A549 (cell line): ENCODE measurements around the gene WDR48. TPM values are rescaled to one million over a fixed set of nuclear protein-coding genes. Genes with fewer than 3 reads are reported as not detected.

Experiments
- ATAC-seq, 2 experiments: fragments of 200-7000 bp in 1 of 2; fragments of >200 bp in 1 of 2; cut with Nextera tagmentation in 1 of 2; cut with Tn5 transposase in 1 of 2; 3 replicates each; pipeline versions ENCODE4 v1.8.0 to v1.9.1; 2018 to 2020; ENCODE audit warnings: mild to moderate bottlenecking in 1 of 2, moderate library complexity in 1 of 2
- CTCF ChIA-PET: fragments of 300-600 bp; sonication (Branson Sonifier 250); formaldehyde crosslinking; extraction: SDS; loops from one replicate; lab custom pipeline; 2021; ENCODE audit warnings: antibody characterized with exemption, inconsistent platforms; lab: Yijun Ruan, JAX
- POLR2A ChIA-PET: fragments of 350-600 bp; formaldehyde crosslinking; extraction: SDS; loops from one replicate; lab custom pipeline; 2021; ENCODE audit warnings: antibody characterized with exemption, inconsistent platforms; lab: Yijun Ruan, JAX
- DNase-seq, 2 experiments: peaks; one replicate each; pipeline versions ENCODE4 v3.0.0 to v3.0.0-alpha.2; 2011 to 2016; ENCODE audit warnings: low read depth in 1 of 2, low spot score in 1 of 2
- FAIRE-seq: peaks from 2 replicates; lab custom pipeline; 2011; peaks lifted over from hg19 to GRCh38; lab: Jason Lieb, UNC
- H3K27ac ChIP-seq, 2 experiments: fragments of >200 bp; sonication (Bioruptor Twin); formaldehyde crosslinking; 3 replicates each; pipeline ENCODE4 v1.5.1; 2016 to 2017
- H3K4me1 ChIP-seq: fragments of >200 bp; sonication (Bioruptor Twin); formaldehyde crosslinking; 3 replicates; pipeline ENCODE4 v1.6.1; 2016
- H3K4me2 ChIP-seq: fragments of >200 bp; sonication (Bioruptor Twin); formaldehyde crosslinking; 3 replicates; pipeline ENCODE4 v1.6.1; 2016
- H3K4me3 ChIP-seq: fragments of >200 bp; sonication (Bioruptor Twin); formaldehyde crosslinking; 3 replicates; pipeline ENCODE4 v1.5.1; 2016
- H3K9me3 ChIP-seq: fragments of >200 bp; sonication (Bioruptor Twin); formaldehyde crosslinking; 3 replicates; pipeline ENCODE4 v1.6.1; 2016
- CBX2 ChIP-seq: fragments of 200-600 bp; sonication (generic); IDR thresholded peaks from 2 replicates; pipeline ENCODE4 v1.6.1; 2016; ENCODE audit warnings: low read depth, mild to moderate bottlenecking, borderline replicate concordance
- CBX8 ChIP-seq: fragments of 200-600 bp; sonication (generic); IDR thresholded peaks from 2 replicates; pipeline ENCODE4 v1.6.1; 2016
- CEBPB ChIP-seq, 2 experiments: fragments of >200 bp in 1 of 2; sonication (Bioruptor Twin) in 1 of 2; formaldehyde crosslinking in 1 of 2; IDR thresholded peaks; 2 replicates each; pipeline ENCODE4 v1.6.1; 2012 to 2016
- EHF ChIP-seq: fragments of 250-450 bp; sonication (Bioruptor Pico); IDR thresholded peaks from 2 replicates; pipeline ENCODE4 v1.5.0; 2020; ENCODE audit warnings: mild to moderate bottlenecking
- HDAC2 ChIP-seq: fragments of 200-600 bp; sonication (generic); IDR thresholded peaks from 2 replicates; pipeline ENCODE4 v1.6.1; 2016
- HEYL ChIP-seq: fragments of 250-450 bp; sonication (Bioruptor Pico); IDR thresholded peaks from 2 replicates; pipeline ENCODE4 v1.8.0; 2021; ENCODE audit warnings: mild to moderate bottlenecking, moderate library complexity
- HOXA7 ChIP-seq: fragments of 250-450 bp; sonication (Bioruptor Pico); IDR thresholded peaks from 2 replicates; pipeline ENCODE4 v1.5.0; 2020; ENCODE audit warnings: mild to moderate bottlenecking, moderate library complexity
- JUN ChIP-seq, 2 experiments: fragments of >200 bp; sonication (Bioruptor Twin); formaldehyde crosslinking; IDR thresholded peaks; 2 replicates in 1 of 2; 3 replicates in 1 of 2; pipeline ENCODE4 v1.6.1; 2016 to 2017
- KDM5A ChIP-seq: fragments of 200-600 bp; sonication (generic); IDR thresholded peaks from 2 replicates; pipeline ENCODE4 v1.6.1; 2016; ENCODE audit warnings: antibody characterized with exemption, mild to moderate bottlenecking
- MYC ChIP-seq: IDR thresholded peaks from 2 replicates; pipeline ENCODE4 v1.6.1; 2012; ENCODE audit warnings: mild to moderate bottlenecking, inconsistent platforms, low read length, improper control_type of control experiment, borderline replicate concordance
- NFE2L2 ChIP-seq: fragments of 150-350 bp; conservative IDR thresholded peaks from 2 replicates; pipeline ENCODE4 v1.6.1; 2014; ENCODE audit warnings: low read length
- NPAS2 ChIP-seq: fragments of 250-450 bp; sonication (Bioruptor Pico); IDR thresholded peaks from 2 replicates; pipeline ENCODE4 v1.8.0; 2022; ENCODE audit warnings: mild to moderate bottlenecking, moderate library complexity, borderline replicate concordance
- PHF8 ChIP-seq: fragments of 200-600 bp; sonication (generic); IDR thresholded peaks from 2 replicates; pipeline ENCODE4 v1.6.1; 2016; ENCODE audit warnings: low read depth, mild to moderate bottlenecking, antibody characterized with exemption, moderate library complexity, borderline replicate concordance
- POLR2AphosphoS2 ChIP-seq: conservative IDR thresholded peaks from 2 replicates; pipeline ENCODE4 v1.6.1; 2012; ENCODE audit warnings: low read length, improper control_type of control experiment, inconsistent platforms
- RARB ChIP-seq: fragments of 250-450 bp; sonication (Bioruptor Pico); IDR thresholded peaks from 2 replicates; pipeline ENCODE4 v1.8.0; 2021; ENCODE audit warnings: mild to moderate bottlenecking, moderate library complexity
- SREBF2 ChIP-seq: fragments of 450-650 bp; IDR thresholded peaks from 2 replicates; pipeline ENCODE4 v1.6.1; 2014; ENCODE audit warnings: mild to moderate bottlenecking, moderate library complexity
- TFCP2L1 ChIP-seq: fragments of 250-450 bp; sonication (Bioruptor Pico); IDR thresholded peaks from 2 replicates; pipeline ENCODE4 v1.5.0; 2021; ENCODE audit warnings: mild to moderate bottlenecking
- TP53 ChIP-seq: fragments of 250-450 bp; sonication (Bioruptor Pico); IDR thresholded peaks from 2 replicates; pipeline ENCODE4 v1.5.0; 2021; ENCODE audit warnings: mild to moderate bottlenecking, moderate library complexity
- WGBS: methylation state at CpG from one replicate; pipeline ENCODE4 v1.1.6; 2017; ENCODE audit errors: missing lambda C conversion rate; 5-methylcytosine and 5-hydroxymethylcytosine counted together
- polyA plus RNA-seq, 4 experiments: library from polyadenylated mRNA; depleted of rRNA in 3 of 4; stranded (reverse); fragments of >200 nt; fragmentation: RNase III in 1 of 4; extraction: RNeasy Plus Mini Kit Qiagen cat#74134 plus additional on column Dnase treatment in 1 of 4; gene quantifications; 2 replicates in 3 of 4; 3 replicates in 1 of 4; pipeline ENCODE4 v1.2.3, GENCODE V29; 2011 to 2017
- TF ChIP-seq, protein P1 (sequence below): IDR thresholded peaks from 2 replicates; pipeline ENCODE4 v1.6.1; 2012
- TF ChIP-seq, protein P2 (sequence below): IDR thresholded peaks from 2 replicates; pipeline ENCODE4 v1.6.1; 2012; ENCODE audit warnings: low read depth, borderline replicate concordance
- TF ChIP-seq, protein P3 (sequence below): fragments of 250-450 bp; sonication (Bioruptor Pico); IDR thresholded peaks from 2 replicates; pipeline ENCODE4 v1.5.0; 2021; ENCODE audit warnings: mild to moderate bottlenecking, moderate library complexity, borderline replicate concordance
- TF ChIP-seq, protein P4 (sequence below): fragments of 150-350 bp; IDR thresholded peaks from 2 replicates; pipeline ENCODE4 v1.6.1; 2014; ENCODE audit warnings: low read depth, mild to moderate bottlenecking, low read length
- TF ChIP-seq, protein P5 (sequence below): fragments of >200 bp; sonication (Bioruptor Twin); formaldehyde crosslinking; IDR thresholded peaks from 2 replicates; pipeline ENCODE4 v1.6.1; 2016

WDR48 gene
- polyA plus RNA-seq, 2 of the 4 experiments (the other 2 are of a cell fraction): 18.8 to 41.0 TPM

DNA sequence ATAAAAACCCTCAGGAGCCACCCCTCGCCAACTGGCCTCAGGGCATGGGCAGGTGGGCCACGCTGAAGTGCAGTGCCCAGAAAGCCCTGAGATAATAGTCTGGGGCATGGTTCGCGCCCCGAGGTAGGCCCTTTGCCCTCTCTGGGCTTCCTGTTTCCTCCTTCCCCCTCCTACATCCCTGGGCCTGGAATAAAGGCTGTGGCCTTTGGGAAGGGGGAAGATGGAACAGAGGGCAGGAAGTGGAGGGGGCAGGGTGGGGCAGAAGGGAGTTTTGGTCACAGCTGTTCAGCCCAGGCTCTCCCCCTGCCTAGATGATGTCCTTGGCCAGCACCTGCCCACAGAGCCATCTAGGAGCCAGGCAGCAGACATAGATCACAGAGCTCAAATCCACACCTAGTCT lies 90.3 kb downstream of the WDR48 start:
- no peak overlapping the region for H3K4me3 ChIP-seq
- FAIRE-seq (no peak), DNase-seq (no peak), ATAC-seq (no peak)
- peak overlapping the region in 1 of 2 experiments; percentile 58; a peak in 3 of 6 replicates for H3K27ac ChIP-seq
- ChIA-PET CTCF (interaction anchor here (2.4 to 2.7 kb wide), 2 partner anchors 48 to 146 kb away, joined by 8 to 10 read pairs; no protein-coding TSS in a partner anchor), POLR2A (no interaction called here)
- peak overlapping the region; percentile 48; the same call in 2 of the 3 replicates for H3K4me2 ChIP-seq
- no peaks in the 10 kb centered on the region for H3K9me3 ChIP-seq
- 80% methylated on average over 5 of the region's 5 CpGs for WGBS
- peaks cover 41% of the 10 kb centered on the region for H3K4me1 ChIP-seq
- TF ChIP-seq CBX2: no peak
- no peak for TF ChIP-seq JUN (IDR thresholded peaks at IDR 0.05)
- TF ChIP-seq TFCP2L1 (CRISPR knock-in tag): no peak
- no peak for TF ChIP-seq CBX8
- no peak for TF ChIP-seq NFE2L2
- TF ChIP-seq KDM5A: no peak
- TF ChIP-seq RARB (CRISPR knock-in tag): no peak
- no peak for TF ChIP-seq HEYL
- TF ChIP-seq, protein P1, sequence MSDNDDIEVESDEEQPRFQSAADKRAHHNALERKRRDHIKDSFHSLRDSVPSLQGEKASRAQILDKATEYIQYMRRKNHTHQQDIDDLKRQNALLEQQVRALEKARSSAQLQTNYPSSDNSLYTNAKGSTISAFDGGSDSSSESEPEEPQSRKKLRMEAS: no peak
- TF ChIP-seq MYC: no peak
- TF ChIP-seq, protein P2, sequence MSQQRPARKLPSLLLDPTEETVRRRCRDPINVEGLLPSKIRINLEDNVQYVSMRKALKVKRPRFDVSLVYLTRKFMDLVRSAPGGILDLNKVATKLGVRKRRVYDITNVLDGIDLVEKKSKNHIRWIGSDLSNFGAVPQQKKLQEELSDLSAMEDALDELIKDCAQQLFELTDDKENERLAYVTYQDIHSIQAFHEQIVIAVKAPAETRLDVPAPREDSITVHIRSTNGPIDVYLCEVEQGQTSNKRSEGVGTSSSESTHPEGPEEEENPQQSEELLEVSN: no peak
- TF ChIP-seq, protein P3, sequence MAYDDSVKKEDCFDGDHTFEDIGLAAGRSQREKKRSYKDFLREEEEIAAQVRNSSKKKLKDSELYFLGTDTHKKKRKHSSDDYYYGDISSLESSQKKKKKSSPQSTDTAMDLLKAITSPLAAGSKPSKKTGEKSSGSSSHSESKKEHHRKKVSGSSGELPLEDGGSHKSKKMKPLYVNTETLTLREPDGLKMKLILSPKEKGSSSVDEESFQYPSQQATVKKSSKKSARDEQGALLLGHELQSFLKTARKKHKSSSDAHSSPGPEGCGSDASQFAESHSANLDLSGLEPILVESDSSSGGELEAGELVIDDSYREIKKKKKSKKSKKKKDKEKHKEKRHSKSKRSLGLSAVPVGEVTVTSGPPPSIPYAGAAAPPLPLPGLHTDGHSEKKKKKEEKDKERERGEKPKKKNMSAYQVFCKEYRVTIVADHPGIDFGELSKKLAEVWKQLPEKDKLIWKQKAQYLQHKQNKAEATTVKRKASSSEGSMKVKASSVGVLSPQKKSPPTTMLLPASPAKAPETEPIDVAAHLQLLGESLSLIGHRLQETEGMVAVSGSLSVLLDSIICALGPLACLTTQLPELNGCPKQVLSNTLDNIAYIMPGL: no peak
- TF ChIP-seq PHF8: no peak
- no peak for TF ChIP-seq EHF
- TF ChIP-seq, protein P4, sequence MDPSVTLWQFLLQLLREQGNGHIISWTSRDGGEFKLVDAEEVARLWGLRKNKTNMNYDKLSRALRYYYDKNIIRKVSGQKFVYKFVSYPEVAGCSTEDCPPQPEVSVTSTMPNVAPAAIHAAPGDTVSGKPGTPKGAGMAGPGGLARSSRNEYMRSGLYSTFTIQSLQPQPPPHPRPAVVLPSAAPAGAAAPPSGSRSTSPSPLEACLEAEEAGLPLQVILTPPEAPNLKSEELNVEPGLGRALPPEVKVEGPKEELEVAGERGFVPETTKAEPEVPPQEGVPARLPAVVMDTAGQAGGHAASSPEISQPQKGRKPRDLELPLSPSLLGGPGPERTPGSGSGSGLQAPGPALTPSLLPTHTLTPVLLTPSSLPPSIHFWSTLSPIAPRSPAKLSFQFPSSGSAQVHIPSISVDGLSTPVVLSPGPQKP: no peak
- no peak for TF ChIP-seq POLR2AphosphoS2
- TF ChIP-seq CEBPB (IDR thresholded peaks at IDR 0.05): no peak
- no peak for TF ChIP-seq HOXA7 (CRISPR knock-in tag)
- TF ChIP-seq NPAS2 (CRISPR knock-in tag): no peak

DNA sequence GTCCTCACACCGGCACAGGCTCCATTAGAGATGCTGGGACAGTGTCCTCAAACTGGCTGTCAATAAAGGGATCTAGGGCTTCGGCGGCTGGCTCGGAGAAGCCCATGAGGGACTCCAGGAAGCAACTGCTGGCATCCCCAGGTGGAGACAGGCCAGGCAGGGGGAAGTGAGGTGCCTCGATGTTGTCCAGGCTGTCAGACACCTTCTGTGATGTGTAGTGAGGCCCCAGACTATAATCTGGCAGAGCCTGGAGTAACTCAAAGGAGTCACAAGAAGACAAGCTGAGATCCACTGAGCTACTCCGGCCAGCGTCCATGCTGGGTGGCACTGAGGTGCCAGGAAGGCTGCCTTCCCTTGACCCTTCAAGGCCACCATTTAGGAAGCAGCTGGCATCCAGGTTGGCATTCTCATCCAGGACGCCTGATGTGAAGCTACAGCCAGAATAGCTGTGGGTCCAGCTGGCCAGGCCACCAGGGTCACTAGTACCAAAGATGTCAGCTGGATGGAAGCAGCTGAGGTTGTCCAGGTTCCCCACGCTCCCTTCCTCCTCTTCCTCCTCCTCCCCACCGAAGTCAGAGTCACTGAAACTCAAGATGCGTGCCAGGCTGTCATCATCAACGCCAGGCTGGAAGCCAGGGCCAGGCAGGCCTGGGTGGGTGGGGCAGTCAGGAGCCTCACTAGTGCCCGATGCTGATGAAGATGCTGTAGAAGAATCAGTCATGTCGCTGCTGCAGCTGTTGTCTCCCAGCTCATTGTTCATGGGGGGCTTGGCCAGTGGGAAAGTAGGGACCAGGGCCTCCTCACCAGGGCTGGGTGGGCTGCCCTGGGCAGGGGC lies 91.5 kb downstream of the WDR48 start:
- Histone ChIP-seq H3K27ac (no peak overlapping the region), H3K4me3 (no peak overlapping the region)
- WGBS: 82% methylated on average over 13 of the region's 14 CpGs
- POLR2A ChIA-PET: no interaction called here
- no peak for DNase-seq
- ATAC-seq: no peak
- no peak for TF ChIP-seq JUN (IDR thresholded peaks at IDR 0.05)
- TF ChIP-seq HDAC2: no peak
- no peak for TF ChIP-seq TP53 (CRISPR knock-in tag)
- no peak for TF ChIP-seq SREBF2
- TF ChIP-seq HOXA7 (CRISPR knock-in tag): no peak
- TF ChIP-seq, protein P5, sequence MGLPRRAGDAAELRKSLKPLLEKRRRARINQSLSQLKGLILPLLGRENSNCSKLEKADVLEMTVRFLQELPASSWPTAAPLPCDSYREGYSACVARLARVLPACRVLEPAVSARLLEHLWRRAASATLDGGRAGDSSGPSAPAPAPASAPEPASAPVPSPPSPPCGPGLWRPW: no peak
- TF ChIP-seq, protein P3: no peak
- TF ChIP-seq, all 56 proteins: peak for 0
- Histone ChIP-seq H3K9me3 (no peaks in the 10 kb centered on the region), H3K4me2 (no peak overlapping the region), H3K4me1 (peaks cover 53% of the 10 kb centered on the region)
- FAIRE-seq: no peak
- CTCF ChIA-PET: interaction anchor here (1.3 kb wide), 1 partner anchor 48 kb away, joined by 4 read pairs; no protein-coding TSS in a partner anchor
